HepG2 (cell line): ENCODE data around the gene PLIN3. TPM values are rescaled to one million over a fixed set of nuclear protein-coding genes. Genes with fewer than 3 reads are reported as not detected.

Experiments used
- CAMTA2 ChIP-seq: sonication (generic); formaldehyde crosslinking; IDR thresholded peaks from 2 replicates; pipeline ENCODE4 v1.4.0; 2020; ENCODE audit warnings: mild to moderate bottlenecking, missing genetic modification reagents, borderline replicate concordance
- CC2D1A ChIP-seq: sonication (generic); formaldehyde crosslinking; IDR thresholded peaks from 2 replicates; pipeline ENCODE4 v1.8.1; 2023; ENCODE audit warnings: mild to moderate bottlenecking, missing genetic modification reagents
- GFI1 ChIP-seq: sonication (generic); formaldehyde crosslinking; IDR thresholded peaks from 2 replicates; pipeline ENCODE4 v1.5.0; 2020; ENCODE audit warnings: missing genetic modification reagents, mild to moderate bottlenecking, borderline replicate concordance
- HDAC2 ChIP-seq: sonication (generic); formaldehyde crosslinking; IDR thresholded peaks from 2 replicates; pipeline ENCODE4 v1.4.0; 2020; ENCODE audit warnings: missing genetic modification reagents
- HNRNPL ChIP-seq: fragments of 200-400 bp; formaldehyde crosslinking; IDR thresholded peaks from 2 replicates; pipeline ENCODE4 v1.6.1; 2017; ENCODE audit warnings: mild to moderate bottlenecking, low read depth, low read length
- KDM1A ChIP-seq: IDR thresholded peaks from 2 replicates; pipeline ENCODE4 v1.6.1; 2016; ENCODE audit warnings: missing compliant biosample characterization
- YY1 ChIP-seq: IDR thresholded peaks from 2 replicates; pipeline ENCODE4 v1.6.1; 2011; ENCODE audit warnings: low read length, low read depth, moderate library complexity, mild to moderate bottlenecking; ENCODE audit not compliant: insufficient read depth, insufficient replicate concordance
- ZBTB20 ChIP-seq: sonication (generic); formaldehyde crosslinking; IDR thresholded peaks from 2 replicates; pipeline ENCODE4 v1.8.1; 2023; ENCODE audit warnings: missing genetic modification reagents, low read depth, mild to moderate bottlenecking, borderline replicate concordance
- ZBTB4 ChIP-seq: sonication (generic); formaldehyde crosslinking; IDR thresholded peaks from 2 replicates; pipeline ENCODE4 v1.4.0; 2020; ENCODE audit warnings: missing genetic modification reagents, mild to moderate bottlenecking, borderline replicate concordance
- ZBTB49 ChIP-seq: sonication (generic); formaldehyde crosslinking; IDR thresholded peaks from 2 replicates; pipeline ENCODE4 v1.4.0; 2020; ENCODE audit warnings: missing genetic modification reagents, borderline replicate concordance
- ZNF292 ChIP-seq: sonication (generic); formaldehyde crosslinking; IDR thresholded peaks from 2 replicates; pipeline ENCODE4 v1.8.1; 2022; ENCODE audit warnings: mild to moderate bottlenecking, low read depth, missing genetic modification reagents, borderline replicate concordance
- ZNF496 ChIP-seq: sonication (generic); formaldehyde crosslinking; IDR thresholded peaks from 2 replicates; pipeline ENCODE4 v1.8.1; 2023; ENCODE audit warnings: mild to moderate bottlenecking, moderate library complexity, missing genetic modification reagents; ENCODE audit not compliant: insufficient replicate concordance
- ZNF572 ChIP-seq: sonication (generic); formaldehyde crosslinking; IDR thresholded peaks from 2 replicates; pipeline ENCODE4 v1.5.1; 2020; ENCODE audit warnings: mild to moderate bottlenecking, missing genetic modification reagents
- ZNF788 ChIP-seq: sonication (generic); formaldehyde crosslinking; IDR thresholded peaks from 2 replicates; pipeline ENCODE4 v1.5.0; 2020; ENCODE audit warnings: mild to moderate bottlenecking, missing genetic modification reagents, borderline replicate concordance
- polyA plus RNA-seq, 8 experiments: library from polyadenylated mRNA; depleted of rRNA in 3 of 8; stranded (reverse) in 7 of 8; unstranded in 1 of 8; fragments of >200 nt; fragmentation: Illumina TruSeq in 4 of 8; extraction: Trizol in 4 of 8; gene quantifications; 2 replicates each; pipeline versions ENCODE4 v1.2.1 to v1.2.3, GENCODE V29; 2011 to 2016; ENCODE audit warnings: low read depth in 4 of 8, missing spikeins in 1 of 8, mixed read lengths in 1 of 8; ENCODE audit not compliant: insufficient read depth in 1 of 8
- total RNA-seq, 5 experiments: library from RNA; depleted of rRNA; stranded (reverse); fragments of >200 nt; fragmentation: Illumina TruSeq; extraction: Trizol; gene quantifications; 2 replicates each; pipeline ENCODE4 v1.2.3, GENCODE V29; 2016; ENCODE audit warnings: low read depth in 1 of 5
- TF ChIP-seq, protein P1 (sequence below): sonication (generic); formaldehyde crosslinking; IDR thresholded peaks from 2 replicates; pipeline ENCODE4 v1.4.0; 2020; ENCODE audit warnings: missing genetic modification reagents, borderline replicate concordance
- TF ChIP-seq, protein P2 (sequence below): sonication (generic); formaldehyde crosslinking; IDR thresholded peaks from 2 replicates; pipeline ENCODE4 v1.4.0; 2020; ENCODE audit warnings: mild to moderate bottlenecking, missing genetic modification reagents, borderline replicate concordance

The PLIN3 gene
- total and polyA plus RNA-seq, 2 of the 13 experiments (the other 11 are each of a cell fraction or from before 2014, with no cell fraction given) = 49.3 to 57.9 TPM

GRCh38 chr19:4891066-4891465 is 23.6 kb upstream of the PLIN3 start (continued):
- TF ChIP-seq, protein P1, sequence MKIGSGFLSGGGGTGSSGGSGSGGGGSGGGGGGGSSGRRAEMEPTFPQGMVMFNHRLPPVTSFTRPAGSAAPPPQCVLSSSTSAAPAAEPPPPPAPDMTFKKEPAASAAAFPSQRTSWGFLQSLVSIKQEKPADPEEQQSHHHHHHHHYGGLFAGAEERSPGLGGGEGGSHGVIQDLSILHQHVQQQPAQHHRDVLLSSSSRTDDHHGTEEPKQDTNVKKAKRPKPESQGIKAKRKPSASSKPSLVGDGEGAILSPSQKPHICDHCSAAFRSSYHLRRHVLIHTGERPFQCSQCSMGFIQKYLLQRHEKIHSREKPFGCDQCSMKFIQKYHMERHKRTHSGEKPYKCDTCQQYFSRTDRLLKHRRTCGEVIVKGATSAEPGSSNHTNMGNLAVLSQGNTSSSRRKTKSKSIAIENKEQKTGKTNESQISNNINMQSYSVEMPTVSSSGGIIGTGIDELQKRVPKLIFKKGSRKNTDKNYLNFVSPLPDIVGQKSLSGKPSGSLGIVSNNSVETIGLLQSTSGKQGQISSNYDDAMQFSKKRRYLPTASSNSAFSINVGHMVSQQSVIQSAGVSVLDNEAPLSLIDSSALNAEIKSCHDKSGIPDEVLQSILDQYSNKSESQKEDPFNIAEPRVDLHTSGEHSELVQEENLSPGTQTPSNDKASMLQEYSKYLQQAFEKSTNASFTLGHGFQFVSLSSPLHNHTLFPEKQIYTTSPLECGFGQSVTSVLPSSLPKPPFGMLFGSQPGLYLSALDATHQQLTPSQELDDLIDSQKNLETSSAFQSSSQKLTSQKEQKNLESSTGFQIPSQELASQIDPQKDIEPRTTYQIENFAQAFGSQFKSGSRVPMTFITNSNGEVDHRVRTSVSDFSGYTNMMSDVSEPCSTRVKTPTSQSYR = no peak
- TF ChIP-seq, protein P2, sequence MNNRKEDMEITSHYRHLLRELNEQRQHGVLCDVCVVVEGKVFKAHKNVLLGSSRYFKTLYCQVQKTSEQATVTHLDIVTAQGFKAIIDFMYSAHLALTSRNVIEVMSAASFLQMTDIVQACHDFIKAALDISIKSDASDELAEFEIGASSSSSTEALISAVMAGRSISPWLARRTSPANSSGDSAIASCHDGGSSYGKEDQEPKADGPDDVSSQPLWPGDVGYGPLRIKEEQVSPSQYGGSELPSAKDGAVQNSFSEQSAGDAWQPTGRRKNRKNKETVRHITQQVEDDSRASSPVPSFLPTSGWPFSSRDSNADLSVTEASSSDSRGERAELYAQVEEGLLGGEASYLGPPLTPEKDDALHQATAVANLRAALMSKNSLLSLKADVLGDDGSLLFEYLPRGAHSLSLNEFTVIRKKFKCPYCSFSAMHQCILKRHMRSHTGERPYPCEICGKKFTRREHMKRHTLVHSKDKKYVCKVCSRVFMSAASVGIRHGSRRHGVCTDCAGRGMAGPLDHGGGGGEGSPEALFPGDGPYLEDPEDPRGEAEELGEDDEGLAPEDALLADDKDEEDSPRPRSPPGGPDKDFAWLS (CRISPR knock-in tag) = no peak
- no peak for TF ChIP-seq ZNF496 (CRISPR knock-in tag)
- no peak for TF ChIP-seq YY1
- no peak for TF ChIP-seq ZBTB49 (CRISPR knock-in tag)
- TF ChIP-seq ZBTB4 = no peak
- no peak for TF ChIP-seq CC2D1A
- no peak for TF ChIP-seq GFI1
- TF ChIP-seq ZNF572 (CRISPR knock-in tag) = no peak
- TF ChIP-seq HDAC2 (CRISPR knock-in tag) = no peak
- 0 out of 2 replicates have a peak, but pooled peaks have one; percentile 37 for TF ChIP-seq ZBTB20
- TF ChIP-seq ZNF788 = 0 out of 2 replicates have a peak, but pooled peaks have one; percentile 18
- no peak for TF ChIP-seq CAMTA2
- peak; percentile 42; the same call in 1 of the 2 replicates for TF ChIP-seq ZNF292
- 0 out of 2 replicates have a peak, but pooled peaks have one; percentile 25 for TF ChIP-seq HNRNPL
- no peak for TF ChIP-seq KDM1A (CRISPR knock-in tag)
